Neuronal stem cell (in vitro differentiated cells): ENCODE data around the gene WAC.

Experiments used
- DNase-seq: peaks from one replicate; pipeline ENCODE4 v3.0.0-alpha.2; 2013; ENCODE audit warnings: low spot score
- H2AFZ ChIP-seq: one replicate; pipeline ENCODE4 v1.6.1; 2013; ENCODE audit warnings: mild to moderate bottlenecking, low read length, inconsistent platforms
- H2AK5ac ChIP-seq: 2 replicates; pipeline ENCODE4 v1.6.1; 2013; ENCODE audit warnings: low read depth, mild to moderate bottlenecking, inconsistent platforms, low read length, moderate library complexity, mixed read lengths
- H2BK120ac ChIP-seq: 2 replicates; pipeline ENCODE4 v1.6.1; 2013; ENCODE audit warnings: low read depth, mild to moderate bottlenecking, inconsistent platforms, low read length, moderate library complexity, mixed read lengths
- H2BK12ac ChIP-seq: one replicate; pipeline ENCODE4 v1.6.1; 2013; ENCODE audit warnings: low read length, inconsistent platforms
- H2BK15ac ChIP-seq: 2 replicates; pipeline ENCODE4 v1.6.1; 2013; ENCODE audit warnings: mild to moderate bottlenecking, low read length, inconsistent platforms, mixed read lengths
- H2BK5ac ChIP-seq: one replicate; pipeline ENCODE4 v1.6.1; 2013; ENCODE audit warnings: inconsistent platforms, mild to moderate bottlenecking, low read length, moderate library complexity
- H3K14ac ChIP-seq: one replicate; pipeline ENCODE4 v1.6.1; 2013; ENCODE audit warnings: low read length, inconsistent platforms
- H3K18ac ChIP-seq: 2 replicates; pipeline ENCODE4 v1.6.1; 2013; ENCODE audit warnings: low read length, inconsistent platforms
- H3K23ac ChIP-seq: 2 replicates; pipeline ENCODE4 v1.6.1; 2013; ENCODE audit warnings: low read depth, mild to moderate bottlenecking, mixed read lengths, low read length, inconsistent platforms; ENCODE audit not compliant: poor library complexity
- H3K27ac ChIP-seq: replicated peaks from 3 replicates; pipeline ENCODE4 v1.5.1; 2013; ENCODE audit warnings: low read length, inconsistent platforms
- H3K27me3 ChIP-seq, 3 experiments: 2 replicates each; pipeline ENCODE4 v1.6.1; 2013; ENCODE audit warnings: low read length in 3 of 3, mild to moderate bottlenecking in 2 of 3, inconsistent platforms in 1 of 3, low read depth in 1 of 3, mixed read lengths in 1 of 3, moderate library complexity in 1 of 3; ENCODE audit not compliant: control insufficient read depth in 3 of 3, insufficient read depth in 3 of 3
- H3K36me3 ChIP-seq, 2 donors: replicated peaks in 1 of 2; 2 replicates each; pipeline ENCODE4 v1.6.1; 2013; ENCODE audit warnings: low read length in 2 of 2; ENCODE audit not compliant: control insufficient read depth in 2 of 2, insufficient read depth in 2 of 2
- H3K4ac ChIP-seq: 2 replicates; pipeline ENCODE4 v1.6.1; 2013; ENCODE audit warnings: inconsistent platforms, mild to moderate bottlenecking, low read length, moderate library complexity
- H3K4me1 ChIP-seq, 2 donors: 1 replicate in 1 of 2; 2 replicates in 1 of 2; pipeline ENCODE4 v1.6.1; 2013; ENCODE audit warnings: low read length in 2 of 2, low read depth in 1 of 2; ENCODE audit not compliant: control insufficient read depth in 2 of 2, insufficient read depth in 1 of 2
- H3K4me2 ChIP-seq: one replicate; pipeline ENCODE4 v1.6.1; 2013; ENCODE audit warnings: mild to moderate bottlenecking, low read length, inconsistent platforms; ENCODE audit not compliant: insufficient read depth, poor library complexity, severe bottlenecking
- H3K4me3 ChIP-seq, 2 donors: 2 replicates each; pipeline ENCODE4 v1.5.1; 2013; ENCODE audit warnings: low read length in 2 of 2, mild to moderate bottlenecking in 2 of 2, inconsistent platforms in 1 of 2, moderate library complexity in 1 of 2
- H3K79me1 ChIP-seq: one replicate; pipeline ENCODE4 v1.6.1; 2013; ENCODE audit warnings: low read depth, mild to moderate bottlenecking, inconsistent platforms, low read length, moderate library complexity
- H3K9ac ChIP-seq: one replicate; pipeline ENCODE4 v1.6.1; 2013; ENCODE audit warnings: mild to moderate bottlenecking, low read depth, low read length, inconsistent platforms; ENCODE audit not compliant: poor library complexity
- H3K9me3 ChIP-seq, 2 donors: replicated peaks in 1 of 2; 2 replicates each; pipeline versions ENCODE3 to v1.6.1; 2013; ENCODE audit warnings: low read length in 2 of 2, mild to moderate bottlenecking in 2 of 2, inconsistent platforms in 1 of 2, low read depth in 1 of 2, mixed read lengths in 1 of 2, moderate library complexity in 1 of 2; ENCODE audit not compliant: control insufficient read depth in 2 of 2, insufficient read depth in 1 of 2
- H4K8ac ChIP-seq: one replicate; pipeline ENCODE4 v1.6.1; 2013; ENCODE audit warnings: low read depth, mild to moderate bottlenecking, inconsistent platforms, low read length, moderate library complexity
- H4K91ac ChIP-seq: one replicate; pipeline ENCODE4 v1.6.1; 2013; ENCODE audit warnings: low read length, low read depth, mild to moderate bottlenecking, inconsistent platforms; ENCODE audit not compliant: poor library complexity
- WGBS, 2 donors: extraction: QIAGEN DNeasy Blood & Tissue Kit; methylation state at CpG; one replicate each; pipeline ENCODE4 v1.1.7; 2013; ENCODE audit warnings: missing lambda C conversion rate in 2 of 2, mixed read lengths in 1 of 2; ENCODE audit not compliant: insufficient read length in 2 of 2, insufficient replicate concordance in 1 of 2; ENCODE audit errors: extremely low coverage in 2 of 2; 5-methylcytosine and 5-hydroxymethylcytosine counted together

The WAC gene

DNA sequence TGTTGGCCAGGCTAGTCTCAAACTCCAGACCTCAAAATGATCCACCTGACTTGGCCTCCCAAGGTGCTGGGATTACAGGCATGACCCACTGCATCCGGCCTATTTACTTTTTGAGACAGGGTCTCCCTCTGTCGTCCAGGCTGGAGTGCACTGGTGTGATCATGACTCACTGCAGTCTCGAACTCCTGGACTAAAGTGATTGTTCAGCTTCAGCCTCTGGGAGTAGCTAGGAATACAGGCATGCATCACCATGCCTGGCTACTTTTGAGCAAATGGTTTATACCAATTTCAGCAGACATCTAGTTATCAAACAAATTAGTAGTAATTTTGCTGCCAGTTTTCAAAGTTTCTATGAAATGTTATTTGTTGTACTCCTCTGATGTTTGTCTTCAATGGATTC, 2.2 kb upstream of the WAC start:
- Histone ChIP-seq H2AFZ (no peak overlapping the region), H3K79me1 (no peaks in the 10 kb centered on the region), H3K4me3 (no peak overlapping the region), H3K4ac (no peak overlapping the region), H3K36me3 (peaks cover 3 to 38% of the 10 kb centered on the region in 2 donors), H3K23ac (no peak overlapping the region), H3K4me2 (no peak overlapping the region), H3K27ac (no peak overlapping the region), H3K9ac (no peak overlapping the region), H2BK12ac (no peak overlapping the region), H3K27me3 (no peaks in the 10 kb centered on the region), H3K4me1 (peaks cover 3 to 4% of the 10 kb centered on the region in 2 donors), H2AK5ac (no peak overlapping the region), H3K14ac (no peak overlapping the region), H4K91ac (no peak overlapping the region), H3K18ac (no peak overlapping the region), H2BK5ac (no peak overlapping the region), H2BK120ac (no peak overlapping the region), H2BK15ac (no peak overlapping the region), H3K9me3 (peaks cover 0 to 4% of the 10 kb centered on the region in 2 donors), H4K8ac (no peak overlapping the region)
- no CpG with 5 or more reads among the region's 3 CpGs for WGBS, 2 donors
- DNase-seq = no peak

DNA sequence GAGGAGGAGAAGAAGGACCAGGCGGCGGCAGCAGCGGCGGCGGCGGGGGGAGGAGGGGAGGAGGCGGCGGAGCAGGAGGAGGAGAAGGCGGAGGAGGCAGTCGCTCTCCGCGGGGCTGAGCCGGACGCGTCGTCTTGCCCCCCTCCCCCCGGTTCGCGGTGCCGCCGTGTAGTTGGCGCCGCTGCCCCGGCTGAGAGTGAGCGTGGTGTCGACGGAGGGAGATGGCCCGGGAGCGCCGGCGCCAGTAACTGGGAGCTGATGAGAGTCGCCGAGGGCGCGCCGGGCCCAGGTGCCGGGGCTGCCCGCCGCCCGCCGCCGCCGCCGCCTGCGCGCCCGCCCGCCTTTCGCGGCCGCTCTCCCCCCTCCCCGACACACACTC, 257 bp downstream of the WAC start:
- peak overlapping the region; percentile 90 for H3K27ac ChIP-seq
- H2BK120ac ChIP-seq = no peak overlapping the region
- H2AFZ ChIP-seq = peak overlapping the region; percentile 99
- H3K4me1 ChIP-seq = peaks cover 3 to 4% of the 10 kb centered on the region in 2 donors
- H3K9ac ChIP-seq = peak overlapping the region; percentile 96
- peak overlapping the region; percentile 86 for H3K18ac ChIP-seq
- peak overlapping the region; percentile 5 for H4K91ac ChIP-seq
- peaks cover 8 to 54% of the 10 kb centered on the region in 2 donors for H3K36me3 ChIP-seq
- peak overlapping the region; percentile 13 for H3K4me2 ChIP-seq
- no CpG with 5 or more reads among the region's 52 CpGs for WGBS, 2 donors
- peak overlapping the region; percentile 60 for H2AK5ac ChIP-seq
- H3K4me3 ChIP-seq = peak overlapping the region; percentile 65 to 98
- no peaks in the 10 kb centered on the region for H3K9me3 ChIP-seq
- H3K4ac ChIP-seq = peak overlapping the region; percentile 5
- H2BK15ac ChIP-seq = peak overlapping the region; percentile 15
- H3K23ac ChIP-seq = peak overlapping the region; percentile 98
- DNase-seq = no peak
- no peak overlapping the region for H3K14ac ChIP-seq
- H3K27me3 ChIP-seq = no peaks in the 10 kb centered on the region
- no peak overlapping the region for H4K8ac ChIP-seq
- H2BK12ac ChIP-seq = no peak overlapping the region
- no peaks in the 10 kb centered on the region for H3K79me1 ChIP-seq
- peak overlapping the region; percentile 97 for H2BK5ac ChIP-seq

DNA sequence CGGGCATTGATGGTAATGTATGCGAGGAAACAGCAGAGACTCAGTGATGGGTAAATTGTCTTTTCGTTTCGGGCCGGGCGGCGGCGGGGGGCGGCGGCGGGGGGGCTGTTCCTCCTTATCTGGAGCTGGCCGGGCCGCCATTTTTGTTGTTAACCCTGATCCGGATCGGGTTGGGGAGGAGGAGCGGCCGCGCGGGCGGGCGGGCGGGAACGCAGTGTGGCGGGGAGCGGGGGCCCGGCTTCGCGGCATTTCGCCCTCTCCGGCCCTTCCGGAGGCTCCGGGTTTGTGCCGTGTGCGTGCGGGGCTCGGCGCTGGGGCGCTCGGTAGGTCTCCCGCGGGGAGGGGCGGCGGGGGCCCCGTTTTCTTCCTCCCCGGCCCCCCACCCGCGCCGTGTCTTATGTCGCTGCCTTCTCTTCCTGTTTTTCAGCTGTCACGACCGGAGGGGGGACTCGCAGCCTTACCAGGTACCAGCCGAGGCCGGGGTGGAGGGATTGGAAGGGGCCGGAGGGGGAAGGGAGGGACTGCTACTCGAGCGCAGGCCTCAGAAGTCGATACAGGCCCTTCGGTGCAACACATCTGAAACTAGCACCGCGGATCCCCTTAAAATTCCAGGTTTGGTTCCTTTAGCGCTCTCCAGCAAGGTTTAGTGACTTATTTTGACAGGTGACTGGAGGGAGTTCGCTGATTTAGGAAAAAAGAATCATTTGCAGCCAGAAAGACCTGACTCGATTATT, 820 bp downstream of the WAC start:
- H3K79me1 ChIP-seq = no peaks in the 10 kb centered on the region

DNA sequence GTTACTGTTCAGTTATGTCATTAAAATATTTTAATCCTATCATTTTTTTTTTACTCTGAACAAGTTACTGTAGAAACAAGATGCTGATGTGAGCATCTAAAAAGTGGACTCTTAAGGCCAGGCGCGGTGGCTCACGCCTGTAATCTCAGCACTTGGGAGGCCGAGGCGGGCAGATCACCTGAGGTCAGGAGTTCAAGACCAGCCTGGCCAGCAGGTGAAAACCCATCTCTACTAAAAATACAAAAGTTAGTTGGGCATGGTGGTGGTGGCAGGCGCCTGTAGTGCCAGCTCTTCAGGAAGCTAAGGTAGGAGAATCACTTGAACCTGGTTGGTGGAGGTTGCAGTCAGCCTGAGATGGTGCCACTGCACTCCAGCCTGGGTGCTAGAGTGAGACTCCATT, 2.9 kb downstream of the WAC start:
- H3K23ac ChIP-seq = no peak overlapping the region
- no peak overlapping the region for H3K9ac ChIP-seq
- H3K79me1 ChIP-seq = no peaks in the 10 kb centered on the region
- H2BK15ac ChIP-seq = no peak overlapping the region
- no peak overlapping the region for H4K91ac ChIP-seq
- H2BK12ac ChIP-seq = no peak overlapping the region
- H3K14ac ChIP-seq = no peak overlapping the region
- H2BK5ac ChIP-seq = no peak overlapping the region
- no CpG with 5 or more reads among the region's 6 CpGs for WGBS, 2 donors
- DNase-seq = no peak
- H3K4me1 ChIP-seq = peaks cover 2 to 4% of the 10 kb centered on the region in 2 donors
- H3K4ac ChIP-seq = no peak overlapping the region
- no peak overlapping the region for H2AK5ac ChIP-seq
- H3K4me3 ChIP-seq = no peak overlapping the region
- H3K27ac ChIP-seq = no peak overlapping the region
- no peaks in the 10 kb centered on the region for H3K9me3 ChIP-seq
- no peak overlapping the region for H2BK120ac ChIP-seq
- H4K8ac ChIP-seq = no peak overlapping the region
- H3K4me2 ChIP-seq = no peak overlapping the region
- no peak overlapping the region for H2AFZ ChIP-seq
- no peak overlapping the region for H3K18ac ChIP-seq
- no peaks in the 10 kb centered on the region for H3K27me3 ChIP-seq
- peaks cover 11 to 69% of the 10 kb centered on the region in 2 donors for H3K36me3 ChIP-seq

More for the DNA sequence above, 820 bp downstream of the WAC start:
- no peaks in the 10 kb centered on the region for H3K27me3 ChIP-seq
- DNase-seq = peak; percentile 26
- peaks cover 8 to 60% of the 10 kb centered on the region in 2 donors for H3K36me3 ChIP-seq
- peak overlapping the region; percentile 65 to 98 for H3K4me3 ChIP-seq
- peaks cover 3 to 4% of the 10 kb centered on the region in 2 donors for H3K4me1 ChIP-seq
- peak overlapping the region; percentile 96 for H3K9ac ChIP-seq
- peak overlapping the region; percentile 58 for H2BK120ac ChIP-seq
- H4K8ac ChIP-seq = no peak overlapping the region
- H2BK12ac ChIP-seq = no peak overlapping the region
- peak overlapping the region; percentile 65 for H3K4me2 ChIP-seq
- no peaks in the 10 kb centered on the region for H3K9me3 ChIP-seq
- H2BK15ac ChIP-seq = no peak overlapping the region
- no peak overlapping the region for H4K91ac ChIP-seq
- no CpG with 5 or more reads among the region's 64 CpGs for WGBS, 2 donors
- H3K27ac ChIP-seq = peak overlapping the region; percentile 90
- peak overlapping the region; percentile 97 for H3K18ac ChIP-seq
- peak overlapping the region; percentile 74 for H2AK5ac ChIP-seq
- no peak overlapping the region for H2BK5ac ChIP-seq
- H3K4ac ChIP-seq = peak overlapping the region; percentile 5
- no peak overlapping the region for H3K23ac ChIP-seq
- H3K14ac ChIP-seq = peak overlapping the region; percentile 73
- peak overlapping the region; percentile 74 for H2AFZ ChIP-seq
